GM12874 (cell line): ENCODE data around the gene KSR1.

ENCODE experiments used
- CTCF ChIP-seq: IDR thresholded peaks from 2 replicates; pipeline ENCODE4 v1.5.1; 2011; ENCODE audit warnings: low read depth, mild to moderate bottlenecking, control low read depth, low read length, moderate library complexity; ENCODE audit not compliant: insufficient read depth

KSR1 gene

GRCh38 chr17:27539152-27539551, 82.9 kb downstream of the KSR1 start:
- no peak for TF ChIP-seq CTCF

- TF ChIP-seq CTCF, result no peak
Measured at GRCh38 chr17:27539794-27540317, 83.6 kb downstream of the KSR1 start.

- TF ChIP-seq CTCF, result no peak
Measured at GRCh38 chr17:27540318-27541101, 84.3 kb downstream of the KSR1 start.

GRCh38 chr17:27541301-27542023, 85.2 kb downstream of the KSR1 start:
- no peak for TF ChIP-seq CTCF

GRCh38 chr17:27542841-27543463, 86.7 kb downstream of the KSR1 start:
- TF ChIP-seq CTCF, result no peak

GRCh38 chr17:27543464-27543856, 87.2 kb downstream of the KSR1 start:
- TF ChIP-seq CTCF, result no peak

GRCh38 chr17:27543958-27544349, 87.7 kb downstream of the KSR1 start:
- no peak for TF ChIP-seq CTCF
